Measurements from ENCODE around the gene TBC1D1.

DNA sequence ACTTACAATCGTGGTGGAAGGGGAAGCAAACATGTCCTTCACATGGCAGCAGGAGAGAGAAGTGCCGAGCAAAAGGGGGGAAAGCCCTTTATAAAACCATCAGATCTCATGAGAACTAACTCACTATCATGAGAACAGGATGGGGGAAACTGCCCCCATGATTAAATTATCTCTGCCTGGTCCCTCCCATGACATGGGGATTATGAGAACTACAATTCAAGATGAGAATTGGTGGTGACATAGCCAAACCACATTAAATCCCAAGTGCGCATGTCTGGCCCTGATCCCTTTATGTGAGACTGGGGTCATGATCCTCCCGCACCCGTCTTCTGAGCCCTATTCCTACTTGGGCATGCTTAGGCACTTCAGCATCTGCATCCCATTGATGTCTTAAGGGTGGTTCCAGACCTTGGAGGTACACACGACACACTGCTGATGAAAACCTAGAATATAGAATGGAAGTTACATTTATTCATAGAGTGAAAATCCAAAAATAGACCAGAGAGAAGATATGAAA, 185.3 kb downstream of the TBC1D1 start:
- TF ChIP-seq POLR2A (IDR thresholded peaks at IDR 0.05; ENCODE audit: low read depth, low read length), result no peak
- TF ChIP-seq, protein P1, sequence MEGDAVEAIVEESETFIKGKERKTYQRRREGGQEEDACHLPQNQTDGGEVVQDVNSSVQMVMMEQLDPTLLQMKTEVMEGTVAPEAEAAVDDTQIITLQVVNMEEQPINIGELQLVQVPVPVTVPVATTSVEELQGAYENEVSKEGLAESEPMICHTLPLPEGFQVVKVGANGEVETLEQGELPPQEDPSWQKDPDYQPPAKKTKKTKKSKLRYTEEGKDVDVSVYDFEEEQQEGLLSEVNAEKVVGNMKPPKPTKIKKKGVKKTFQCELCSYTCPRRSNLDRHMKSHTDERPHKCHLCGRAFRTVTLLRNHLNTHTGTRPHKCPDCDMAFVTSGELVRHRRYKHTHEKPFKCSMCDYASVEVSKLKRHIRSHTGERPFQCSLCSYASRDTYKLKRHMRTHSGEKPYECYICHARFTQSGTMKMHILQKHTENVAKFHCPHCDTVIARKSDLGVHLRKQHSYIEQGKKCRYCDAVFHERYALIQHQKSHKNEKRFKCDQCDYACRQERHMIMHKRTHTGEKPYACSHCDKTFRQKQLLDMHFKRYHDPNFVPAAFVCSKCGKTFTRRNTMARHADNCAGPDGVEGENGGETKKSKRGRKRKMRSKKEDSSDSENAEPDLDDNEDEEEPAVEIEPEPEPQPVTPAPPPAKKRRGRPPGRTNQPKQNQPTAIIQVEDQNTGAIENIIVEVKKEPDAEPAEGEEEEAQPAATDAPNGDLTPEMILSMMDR (IDR thresholded peaks at IDR 0.05; ENCODE audit: extremely low read depth in 1 of 2, insufficient read depth in 1 of 2, low read depth in 1 of 2, low read length in 2 of 2), result no peak

All from endothelial cell of umbilical vein (primary cell).